Measurements from ENCODE around the gene N4BP2L2. TPM values are rescaled to one million over a fixed set of nuclear protein-coding genes. Genes with fewer than 3 reads are reported as not detected.

The N4BP2L2 gene
- total RNA-seq, 1 donor from 2014 or later = 76.6 TPM

DNA sequence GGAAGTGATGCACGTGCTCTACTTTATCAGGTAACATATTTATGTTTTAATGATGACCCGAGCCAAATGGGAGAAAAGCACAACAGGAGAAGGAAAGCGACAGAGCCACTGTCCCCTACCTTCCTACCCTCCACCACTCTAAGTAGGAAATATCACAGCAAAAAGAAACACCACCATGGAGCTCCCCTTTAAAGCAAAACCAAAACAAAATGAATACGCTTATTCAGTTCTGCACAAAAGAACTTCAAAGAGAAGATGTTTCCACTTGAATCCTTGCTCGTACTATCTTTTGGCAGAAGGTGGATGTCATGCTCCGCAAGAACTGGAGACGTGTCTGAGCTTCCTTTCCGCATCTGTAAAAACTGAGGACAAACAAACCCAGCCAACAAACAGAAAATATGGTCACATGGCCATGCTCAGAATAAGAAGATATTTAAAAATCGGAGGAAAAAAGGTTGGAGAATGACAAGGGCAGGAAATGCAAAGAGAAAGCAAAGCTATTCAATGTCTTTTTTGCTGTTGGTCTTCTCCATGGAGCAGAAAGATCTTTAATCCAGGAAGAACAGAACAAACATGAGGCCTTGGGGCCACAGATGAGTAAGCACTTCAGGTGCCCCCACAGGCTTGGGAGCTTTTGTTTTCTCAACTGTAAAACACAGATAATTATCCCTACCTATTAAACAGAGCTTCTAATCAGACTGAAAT, 130.1 kb downstream of the N4BP2L2 start:
- FAIRE-seq (no peak), DNase-seq (ENCODE audit: low read depth) (no peak)
- TF ChIP-seq, protein P1, sequence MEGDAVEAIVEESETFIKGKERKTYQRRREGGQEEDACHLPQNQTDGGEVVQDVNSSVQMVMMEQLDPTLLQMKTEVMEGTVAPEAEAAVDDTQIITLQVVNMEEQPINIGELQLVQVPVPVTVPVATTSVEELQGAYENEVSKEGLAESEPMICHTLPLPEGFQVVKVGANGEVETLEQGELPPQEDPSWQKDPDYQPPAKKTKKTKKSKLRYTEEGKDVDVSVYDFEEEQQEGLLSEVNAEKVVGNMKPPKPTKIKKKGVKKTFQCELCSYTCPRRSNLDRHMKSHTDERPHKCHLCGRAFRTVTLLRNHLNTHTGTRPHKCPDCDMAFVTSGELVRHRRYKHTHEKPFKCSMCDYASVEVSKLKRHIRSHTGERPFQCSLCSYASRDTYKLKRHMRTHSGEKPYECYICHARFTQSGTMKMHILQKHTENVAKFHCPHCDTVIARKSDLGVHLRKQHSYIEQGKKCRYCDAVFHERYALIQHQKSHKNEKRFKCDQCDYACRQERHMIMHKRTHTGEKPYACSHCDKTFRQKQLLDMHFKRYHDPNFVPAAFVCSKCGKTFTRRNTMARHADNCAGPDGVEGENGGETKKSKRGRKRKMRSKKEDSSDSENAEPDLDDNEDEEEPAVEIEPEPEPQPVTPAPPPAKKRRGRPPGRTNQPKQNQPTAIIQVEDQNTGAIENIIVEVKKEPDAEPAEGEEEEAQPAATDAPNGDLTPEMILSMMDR (IDR thresholded peaks at IDR 0.05; ENCODE audit: insufficient read depth, low read length, severe bottlenecking) = no peak
- Histone ChIP-seq H3K4me3 (ENCODE audit: low read depth, low read length) (no peak overlapping the region), H3K27me3 (ENCODE audit: control insufficient read depth, insufficient read depth, low read length) (no peaks in the 10 kb centered on the region), H3K36me3 (ENCODE audit: control insufficient read depth, insufficient read depth, low read length) (no peaks in the 10 kb centered on the region)

DNA sequence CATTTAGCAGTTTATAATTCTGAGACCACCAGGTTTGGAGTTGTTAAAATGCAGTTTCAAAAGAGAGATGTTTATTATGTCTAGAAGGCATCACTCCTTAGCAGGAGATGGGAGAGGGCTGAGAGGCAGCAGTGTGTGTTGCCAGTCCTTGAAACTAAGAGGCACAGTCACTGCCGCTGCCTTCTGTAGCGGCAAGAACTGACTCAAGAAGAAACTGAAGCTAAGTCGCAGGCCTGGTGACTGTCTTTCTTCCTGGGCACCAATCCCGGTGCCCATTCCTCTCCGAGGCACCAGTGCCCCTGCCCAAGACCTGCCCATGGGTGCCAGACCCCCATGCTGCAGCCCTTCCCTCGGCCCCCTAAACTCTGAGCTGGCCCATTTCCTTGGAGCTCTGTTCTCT, 130.7 kb downstream of the N4BP2L2 start:
- no peak for FAIRE-seq
- no peak for DNase-seq (ENCODE audit: low read depth)
- Histone ChIP-seq H3K27me3 (ENCODE audit: control insufficient read depth, insufficient read depth, low read length) (no peaks in the 10 kb centered on the region), H3K36me3 (ENCODE audit: control insufficient read depth, insufficient read depth, low read length) (no peaks in the 10 kb centered on the region), H3K4me3 (ENCODE audit: low read depth, low read length) (no peak overlapping the region)
- TF ChIP-seq, protein P1 (IDR thresholded peaks at IDR 0.05; ENCODE audit: insufficient read depth, low read length, severe bottlenecking) = no peak

DNA sequence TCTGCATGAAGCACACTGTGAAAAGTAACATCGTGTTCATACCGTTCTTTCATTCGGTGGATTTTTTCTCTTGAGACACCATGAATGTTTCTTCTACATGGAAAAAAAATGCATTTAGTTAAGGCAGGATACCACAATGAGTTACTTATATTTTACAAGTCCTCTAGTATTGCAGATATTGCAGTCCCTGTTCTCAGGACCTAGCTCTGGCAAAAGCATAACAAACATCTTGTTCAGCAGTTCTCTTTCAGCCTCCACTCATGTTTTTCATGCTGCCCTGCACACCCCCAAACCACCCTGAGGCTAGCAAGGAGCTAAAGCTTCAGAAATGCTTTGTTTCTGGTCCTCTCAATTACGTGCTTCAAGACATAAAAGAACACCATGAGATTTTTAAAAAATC, 135.5 kb downstream of the N4BP2L2 start:
- H3K36me3 ChIP-seq (ENCODE audit: control insufficient read depth, insufficient read depth, low read length) = no peaks in the 10 kb centered on the region

DNA sequence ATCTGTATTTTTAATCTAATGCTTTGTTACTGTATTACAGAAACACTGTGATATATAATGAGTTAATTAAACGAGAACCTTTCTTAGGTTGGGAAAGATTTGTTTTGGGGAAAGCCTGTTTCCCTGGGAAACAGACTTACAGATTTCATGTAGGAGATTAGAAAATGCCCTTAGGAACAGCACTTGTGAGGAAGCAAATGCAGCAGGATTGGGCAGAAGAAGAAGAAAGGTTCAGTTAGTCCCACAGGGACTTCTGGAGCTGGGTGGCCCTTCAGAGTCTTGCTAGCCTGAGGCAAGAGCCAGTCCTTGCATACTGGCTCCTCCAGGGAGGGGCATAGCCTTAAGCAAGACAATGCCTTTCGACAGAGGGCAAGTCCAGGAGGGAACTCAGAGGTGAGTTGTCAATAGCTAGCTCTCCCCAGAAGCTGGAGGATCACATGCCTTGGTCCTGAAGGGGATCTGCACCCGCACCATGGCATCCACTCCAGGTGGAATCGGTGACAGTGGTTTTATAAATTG, 147.4 kb downstream of the N4BP2L2 start:
- TF ChIP-seq, protein P1 (IDR thresholded peaks at IDR 0.05; ENCODE audit: insufficient read depth, low read length, severe bottlenecking) = no peak
- no peak for DNase-seq (ENCODE audit: low read depth)
- H3K36me3 ChIP-seq (ENCODE audit: control insufficient read depth, insufficient read depth, low read length) = no peaks in the 10 kb centered on the region
- no peak for FAIRE-seq
- no peak overlapping the region for H3K4me3 ChIP-seq (ENCODE audit: low read depth, low read length)
- no peaks in the 10 kb centered on the region for H3K27me3 ChIP-seq (ENCODE audit: control insufficient read depth, insufficient read depth, low read length)

More for the DNA sequence above, 135.5 kb downstream of the N4BP2L2 start:
- FAIRE-seq (no peak), DNase-seq (ENCODE audit: low read depth) (no peak)
- TF ChIP-seq, protein P1 (IDR thresholded peaks at IDR 0.05; ENCODE audit: insufficient read depth, low read length, severe bottlenecking) = no peak
- Histone ChIP-seq H3K27me3 (ENCODE audit: control insufficient read depth, insufficient read depth, low read length) (no peaks in the 10 kb centered on the region), H3K4me3 (ENCODE audit: low read depth, low read length) (no peak overlapping the region)

DNA sequence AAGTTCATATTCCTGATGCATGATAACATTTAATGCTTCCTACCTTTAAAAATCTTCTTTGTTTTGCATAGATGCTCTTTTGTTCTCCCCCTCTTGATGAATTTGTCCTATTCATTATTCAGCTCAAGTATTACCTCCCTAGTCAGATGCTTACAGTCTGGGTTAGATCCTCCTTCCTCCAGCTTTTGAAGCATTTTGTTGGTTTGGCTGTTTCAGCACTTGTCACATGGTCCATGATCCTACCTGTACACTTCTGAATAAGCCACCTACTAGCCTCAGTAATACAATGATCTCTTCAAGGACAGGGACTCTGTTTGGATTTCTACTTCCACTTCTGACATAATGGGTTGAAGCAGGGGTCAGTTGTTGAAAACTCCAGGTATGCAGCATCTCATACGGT, 148.1 kb downstream of the N4BP2L2 start:
- no peak for DNase-seq (ENCODE audit: low read depth)
- Histone ChIP-seq H3K36me3 (ENCODE audit: control insufficient read depth, insufficient read depth, low read length) (no peaks in the 10 kb centered on the region), H3K27me3 (ENCODE audit: control insufficient read depth, insufficient read depth, low read length) (no peaks in the 10 kb centered on the region), H3K4me3 (ENCODE audit: low read depth, low read length) (no peak overlapping the region)
- TF ChIP-seq, protein P1 (IDR thresholded peaks at IDR 0.05; ENCODE audit: insufficient read depth, low read length, severe bottlenecking) = no peak
- FAIRE-seq = no peak

DNA sequence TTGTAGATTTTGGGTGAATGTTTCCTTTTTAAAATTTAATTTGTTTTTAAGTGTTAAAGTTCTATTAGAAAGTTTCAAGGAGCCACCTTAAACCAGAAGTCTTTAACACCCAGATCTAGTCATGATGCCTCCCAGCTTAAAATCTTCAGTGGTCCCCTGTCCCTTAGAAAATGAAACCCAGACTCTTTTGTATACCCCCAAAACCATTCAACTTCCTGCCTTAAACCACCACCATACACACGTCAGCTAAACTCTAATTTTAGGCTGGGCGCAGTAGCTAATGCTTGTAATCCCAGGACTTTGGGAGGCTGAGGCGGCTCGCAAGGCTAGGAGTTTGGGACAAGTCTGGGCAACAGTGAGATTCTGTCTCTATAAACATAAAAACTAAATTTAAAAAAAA, 148.5 kb downstream of the N4BP2L2 start:
- H3K36me3 ChIP-seq (ENCODE audit: control insufficient read depth, insufficient read depth, low read length) = no peaks in the 10 kb centered on the region
- no peaks in the 10 kb centered on the region for H3K27me3 ChIP-seq (ENCODE audit: control insufficient read depth, insufficient read depth, low read length)
- no peak overlapping the region for H3K4me3 ChIP-seq (ENCODE audit: low read depth, low read length)
- TF ChIP-seq, protein P1 (IDR thresholded peaks at IDR 0.05; ENCODE audit: insufficient read depth, low read length, severe bottlenecking) = no peak
- FAIRE-seq (no peak), DNase-seq (ENCODE audit: low read depth) (no peak)

All from bronchial epithelial cell (primary cell).